ENCODE measurements around the gene STEAP4.

DNA sequence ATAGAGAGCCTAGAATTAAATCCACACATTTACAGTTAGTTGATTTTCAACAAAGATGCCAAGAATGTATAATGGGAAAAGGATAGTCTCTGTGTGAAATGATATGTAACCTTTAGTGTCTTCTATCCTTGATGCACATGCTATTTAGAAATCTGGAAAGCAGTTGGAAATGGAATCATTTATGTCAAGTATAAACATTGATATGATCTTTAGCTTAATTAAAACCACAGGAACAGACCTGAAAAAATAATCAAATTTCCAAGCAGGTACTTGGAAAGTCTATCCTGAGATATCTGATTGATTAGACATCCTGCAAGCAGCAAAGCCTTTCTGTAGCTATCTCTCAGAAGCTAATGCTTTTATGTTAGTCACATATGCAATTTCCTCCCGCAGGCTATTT is 62.4 kb downstream of the STEAP4 start:
- no peak for TF ChIP-seq POLR2A (IDR thresholded peaks at IDR 0.05)
- TF ChIP-seq, protein P1, sequence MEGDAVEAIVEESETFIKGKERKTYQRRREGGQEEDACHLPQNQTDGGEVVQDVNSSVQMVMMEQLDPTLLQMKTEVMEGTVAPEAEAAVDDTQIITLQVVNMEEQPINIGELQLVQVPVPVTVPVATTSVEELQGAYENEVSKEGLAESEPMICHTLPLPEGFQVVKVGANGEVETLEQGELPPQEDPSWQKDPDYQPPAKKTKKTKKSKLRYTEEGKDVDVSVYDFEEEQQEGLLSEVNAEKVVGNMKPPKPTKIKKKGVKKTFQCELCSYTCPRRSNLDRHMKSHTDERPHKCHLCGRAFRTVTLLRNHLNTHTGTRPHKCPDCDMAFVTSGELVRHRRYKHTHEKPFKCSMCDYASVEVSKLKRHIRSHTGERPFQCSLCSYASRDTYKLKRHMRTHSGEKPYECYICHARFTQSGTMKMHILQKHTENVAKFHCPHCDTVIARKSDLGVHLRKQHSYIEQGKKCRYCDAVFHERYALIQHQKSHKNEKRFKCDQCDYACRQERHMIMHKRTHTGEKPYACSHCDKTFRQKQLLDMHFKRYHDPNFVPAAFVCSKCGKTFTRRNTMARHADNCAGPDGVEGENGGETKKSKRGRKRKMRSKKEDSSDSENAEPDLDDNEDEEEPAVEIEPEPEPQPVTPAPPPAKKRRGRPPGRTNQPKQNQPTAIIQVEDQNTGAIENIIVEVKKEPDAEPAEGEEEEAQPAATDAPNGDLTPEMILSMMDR (IDR thresholded peaks at IDR 0.05) = no peak

Data from testis (tissue), 2 donors.